NB4 (cell line): ENCODE measurements around the gene RASA2.

Source experiments
- MYC ChIP-seq: IDR thresholded peaks from 2 replicates; pipeline ENCODE4 v1.6.1; 2011; ENCODE audit warnings: low read depth, low read length
- POLR2A ChIP-seq: IDR thresholded peaks from 2 replicates; pipeline ENCODE4 v1.6.1; 2011; ENCODE audit warnings: mild to moderate bottlenecking; ENCODE audit not compliant: insufficient read length; ENCODE audit errors: extremely low read depth
- TF ChIP-seq, protein P1 (sequence below): IDR thresholded peaks from one replicate; pipeline ENCODE4 v1.5.1; 2012; ENCODE audit warnings: low read depth, low read length

DNA sequence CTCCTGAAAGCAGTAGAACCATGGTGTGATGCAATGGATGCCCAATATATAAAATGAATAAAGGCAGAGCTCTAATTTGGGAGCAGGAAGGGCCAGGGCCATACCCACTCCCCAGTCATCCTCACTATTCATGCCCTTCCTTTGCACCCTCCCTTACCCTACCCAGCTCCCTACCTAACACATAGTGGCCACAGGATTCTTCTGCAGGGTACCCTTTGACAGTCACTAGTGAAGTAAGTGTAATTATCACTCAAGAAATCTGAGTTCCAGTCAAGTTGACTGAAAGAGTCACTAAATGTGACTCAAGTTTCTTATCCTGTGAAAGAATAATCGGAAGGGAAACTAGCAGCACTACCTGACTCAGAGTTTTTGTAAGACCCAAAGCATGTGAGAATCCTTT is 69.2 kb downstream of the RASA2 start:
- TF ChIP-seq, protein P1, sequence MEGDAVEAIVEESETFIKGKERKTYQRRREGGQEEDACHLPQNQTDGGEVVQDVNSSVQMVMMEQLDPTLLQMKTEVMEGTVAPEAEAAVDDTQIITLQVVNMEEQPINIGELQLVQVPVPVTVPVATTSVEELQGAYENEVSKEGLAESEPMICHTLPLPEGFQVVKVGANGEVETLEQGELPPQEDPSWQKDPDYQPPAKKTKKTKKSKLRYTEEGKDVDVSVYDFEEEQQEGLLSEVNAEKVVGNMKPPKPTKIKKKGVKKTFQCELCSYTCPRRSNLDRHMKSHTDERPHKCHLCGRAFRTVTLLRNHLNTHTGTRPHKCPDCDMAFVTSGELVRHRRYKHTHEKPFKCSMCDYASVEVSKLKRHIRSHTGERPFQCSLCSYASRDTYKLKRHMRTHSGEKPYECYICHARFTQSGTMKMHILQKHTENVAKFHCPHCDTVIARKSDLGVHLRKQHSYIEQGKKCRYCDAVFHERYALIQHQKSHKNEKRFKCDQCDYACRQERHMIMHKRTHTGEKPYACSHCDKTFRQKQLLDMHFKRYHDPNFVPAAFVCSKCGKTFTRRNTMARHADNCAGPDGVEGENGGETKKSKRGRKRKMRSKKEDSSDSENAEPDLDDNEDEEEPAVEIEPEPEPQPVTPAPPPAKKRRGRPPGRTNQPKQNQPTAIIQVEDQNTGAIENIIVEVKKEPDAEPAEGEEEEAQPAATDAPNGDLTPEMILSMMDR: no peak
- TF ChIP-seq POLR2A: no peak
- no peak for TF ChIP-seq MYC
